ENCODE data around the gene GLIS1.

Gene GLIS1

DNA sequence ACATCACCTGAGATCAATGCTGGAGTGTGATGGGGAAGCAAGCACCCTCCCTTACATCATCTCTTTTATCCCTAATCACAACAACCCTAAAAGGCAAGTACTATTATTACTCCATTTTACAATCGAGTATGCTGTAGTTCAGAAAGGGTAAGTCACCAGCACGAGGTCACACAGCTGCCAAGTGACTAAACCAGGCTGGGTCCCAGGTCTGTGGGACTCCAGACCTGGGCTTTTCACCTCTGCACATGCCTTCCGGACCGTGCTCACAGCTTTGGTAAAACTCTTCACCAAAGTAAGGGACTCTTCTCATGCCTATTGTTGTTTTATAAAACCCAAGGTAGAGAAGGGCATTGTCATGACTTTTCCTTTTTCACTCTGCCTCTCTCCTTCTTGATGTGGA is 148.9 kb downstream of the GLIS1 start:
- H3K4me1 ChIP-seq (ENCODE audit: insufficient read depth, low read length): peaks cover 7% of the 10 kb centered on the region
- ATAC-seq (ENCODE audit: insufficient read depth, low read depth): no peak
- TF ChIP-seq EZH2 (IDR thresholded peaks at IDR 0.05; ENCODE audit: borderline replicate concordance, low read depth, low read length, severe bottlenecking): no peak
- TF ChIP-seq, protein P1, sequence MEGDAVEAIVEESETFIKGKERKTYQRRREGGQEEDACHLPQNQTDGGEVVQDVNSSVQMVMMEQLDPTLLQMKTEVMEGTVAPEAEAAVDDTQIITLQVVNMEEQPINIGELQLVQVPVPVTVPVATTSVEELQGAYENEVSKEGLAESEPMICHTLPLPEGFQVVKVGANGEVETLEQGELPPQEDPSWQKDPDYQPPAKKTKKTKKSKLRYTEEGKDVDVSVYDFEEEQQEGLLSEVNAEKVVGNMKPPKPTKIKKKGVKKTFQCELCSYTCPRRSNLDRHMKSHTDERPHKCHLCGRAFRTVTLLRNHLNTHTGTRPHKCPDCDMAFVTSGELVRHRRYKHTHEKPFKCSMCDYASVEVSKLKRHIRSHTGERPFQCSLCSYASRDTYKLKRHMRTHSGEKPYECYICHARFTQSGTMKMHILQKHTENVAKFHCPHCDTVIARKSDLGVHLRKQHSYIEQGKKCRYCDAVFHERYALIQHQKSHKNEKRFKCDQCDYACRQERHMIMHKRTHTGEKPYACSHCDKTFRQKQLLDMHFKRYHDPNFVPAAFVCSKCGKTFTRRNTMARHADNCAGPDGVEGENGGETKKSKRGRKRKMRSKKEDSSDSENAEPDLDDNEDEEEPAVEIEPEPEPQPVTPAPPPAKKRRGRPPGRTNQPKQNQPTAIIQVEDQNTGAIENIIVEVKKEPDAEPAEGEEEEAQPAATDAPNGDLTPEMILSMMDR (IDR thresholded peaks at IDR 0.05; ENCODE audit: borderline replicate concordance, extremely low read depth, low read length, poor library complexity, severe bottlenecking): no peak
- no peaks in the 10 kb centered on the region for H3K9me3 ChIP-seq (ENCODE audit: insufficient read depth, low read length, severe bottlenecking)
- no peaks in the 10 kb centered on the region for H3K36me3 ChIP-seq (ENCODE audit: insufficient read depth, low read length)
- H3K4me3 ChIP-seq (ENCODE audit: low read depth in 1 of 2, low read length in 2 of 2): no peak overlapping the region
- H3K79me2 ChIP-seq (ENCODE audit: insufficient read depth, low read length): no peaks in the 10 kb centered on the region
- H3K9ac ChIP-seq (ENCODE audit: low read depth, low read length): no peak overlapping the region
- 0 out of 2 replicates have a peak, but pooled peaks cover 4% of the 10 kb centered on the region for H4K20me1 ChIP-seq (ENCODE audit: insufficient read depth, low read length)
- DNase-seq: no peak
- no peak overlapping the region for H2AFZ ChIP-seq (ENCODE audit: low read depth, low read length)
- no peak overlapping the region for H3K27ac ChIP-seq (ENCODE audit: low read length)
- H3K4me2 ChIP-seq (ENCODE audit: insufficient read depth, low read length): no peak overlapping the region
- H3K27me3 ChIP-seq (ENCODE audit: insufficient read depth, low read length, poor library complexity): no peaks in the 10 kb centered on the region

DNA sequence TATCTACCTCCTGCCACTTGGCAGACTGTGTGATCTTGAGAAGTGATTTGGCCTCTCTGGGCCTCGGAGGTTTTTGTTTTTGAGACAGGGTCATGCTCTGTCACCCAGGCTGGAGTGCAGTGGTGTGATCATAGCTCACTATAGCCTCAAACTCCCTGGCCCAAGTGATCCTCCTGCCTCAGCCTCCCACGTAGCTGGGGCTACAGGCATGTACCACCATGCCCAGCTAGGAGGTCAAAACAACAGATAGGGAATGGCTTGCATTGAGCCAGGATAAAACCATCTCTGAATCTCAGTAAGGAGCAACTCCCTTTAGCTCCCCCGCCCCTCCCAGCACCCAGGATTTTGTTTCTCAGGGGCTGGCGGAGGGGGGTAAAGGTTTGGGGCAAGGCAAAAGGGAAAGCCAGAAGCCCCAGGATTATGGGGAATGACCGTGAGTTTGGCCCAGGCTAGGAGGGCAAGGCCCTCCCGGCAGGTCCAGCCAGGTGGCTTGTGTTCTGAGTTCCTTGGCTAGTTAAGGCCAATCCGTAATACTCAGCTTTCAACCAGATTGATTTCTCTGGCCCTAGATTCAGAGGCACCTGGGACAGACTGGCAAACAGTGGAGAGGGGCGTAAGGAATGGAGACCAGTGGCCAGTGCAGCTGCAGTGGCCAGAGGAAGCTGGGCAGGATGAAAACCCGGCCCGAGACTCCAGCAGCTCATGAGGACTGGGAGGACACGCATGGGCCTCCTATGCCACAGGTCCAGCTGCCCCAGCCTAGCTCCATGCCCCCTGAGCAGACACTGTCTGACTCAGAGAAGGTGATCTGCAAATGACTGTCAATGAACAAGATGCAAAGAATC is 149.7 kb downstream of the GLIS1 start:
- H3K27ac ChIP-seq (ENCODE audit: low read length): no peak overlapping the region
- peaks cover 13% of the 10 kb centered on the region for H3K4me1 ChIP-seq (ENCODE audit: insufficient read depth, low read length)
- H2AFZ ChIP-seq (ENCODE audit: low read depth, low read length): no peak overlapping the region
- DNase-seq (no peak), ATAC-seq (ENCODE audit: insufficient read depth, low read depth) (no peak)
- H3K79me2 ChIP-seq (ENCODE audit: insufficient read depth, low read length): no peaks in the 10 kb centered on the region
- H3K27me3 ChIP-seq (ENCODE audit: insufficient read depth, low read length, poor library complexity): no peaks in the 10 kb centered on the region
- no peaks in the 10 kb centered on the region for H3K9me3 ChIP-seq (ENCODE audit: insufficient read depth, low read length, severe bottlenecking)
- no peaks in the 10 kb centered on the region for H3K36me3 ChIP-seq (ENCODE audit: insufficient read depth, low read length)
- 0 out of 2 replicates have a peak, but pooled peaks cover 4% of the 10 kb centered on the region for H4K20me1 ChIP-seq (ENCODE audit: insufficient read depth, low read length)
- H3K9ac ChIP-seq (ENCODE audit: low read depth, low read length): no peak overlapping the region
- no peak for TF ChIP-seq EZH2 (IDR thresholded peaks at IDR 0.05; ENCODE audit: borderline replicate concordance, low read depth, low read length, severe bottlenecking)
- TF ChIP-seq, protein P1 (IDR thresholded peaks at IDR 0.05; ENCODE audit: borderline replicate concordance, extremely low read depth, low read length, poor library complexity, severe bottlenecking): no peak
- H3K4me3 ChIP-seq (ENCODE audit: low read depth in 1 of 2, low read length in 2 of 2): no peak overlapping the region
- no peak overlapping the region for H3K4me2 ChIP-seq (ENCODE audit: insufficient read depth, low read length)

DNA sequence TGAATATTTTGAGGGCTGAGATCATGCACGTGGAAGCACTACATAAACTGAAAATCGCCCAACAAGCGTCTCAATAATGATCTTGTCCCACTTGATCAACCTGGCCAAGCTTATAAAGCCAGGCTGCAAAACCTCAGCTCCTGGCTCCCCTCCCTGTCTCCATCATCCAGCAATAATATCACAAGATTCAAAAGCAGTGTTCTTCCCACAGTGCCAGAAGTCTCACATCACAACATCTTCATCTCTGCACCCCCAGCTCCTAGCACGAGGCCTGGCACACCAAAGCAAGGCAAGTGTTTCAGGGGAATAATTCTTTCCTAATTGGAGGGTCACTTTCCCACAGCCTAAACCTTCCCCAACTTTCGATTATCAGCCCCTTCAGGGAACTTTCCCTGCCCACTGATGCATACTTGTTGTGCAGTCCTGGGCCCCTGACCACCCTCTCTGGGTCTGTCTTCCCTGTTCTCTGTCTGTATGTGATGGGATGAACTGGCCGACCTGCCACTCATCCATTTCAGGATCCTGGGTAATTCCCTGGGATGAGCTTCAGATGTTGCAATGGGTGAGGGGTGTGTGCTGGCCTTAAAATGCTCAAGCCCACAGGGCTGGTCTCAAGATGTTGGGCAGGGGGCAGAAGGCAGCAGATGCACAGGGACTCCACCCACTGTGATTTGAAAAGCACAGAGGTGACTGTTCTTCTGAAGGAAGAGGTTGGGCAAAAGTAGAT is 150.7 kb downstream of the GLIS1 start:
- Histone ChIP-seq H3K4me3 (ENCODE audit: low read depth in 1 of 2, low read length in 2 of 2) (no peak overlapping the region), H3K9ac (ENCODE audit: low read depth, low read length) (no peak overlapping the region), H3K4me2 (ENCODE audit: insufficient read depth, low read length) (no peak overlapping the region), H3K36me3 (ENCODE audit: insufficient read depth, low read length) (no peaks in the 10 kb centered on the region), H3K4me1 (ENCODE audit: insufficient read depth, low read length) (peaks cover 13% of the 10 kb centered on the region), H2AFZ (ENCODE audit: low read depth, low read length) (no peak overlapping the region), H3K27ac (ENCODE audit: low read length) (no peak overlapping the region), H3K27me3 (ENCODE audit: insufficient read depth, low read length, poor library complexity) (no peaks in the 10 kb centered on the region), H3K79me2 (ENCODE audit: insufficient read depth, low read length) (no peaks in the 10 kb centered on the region), H3K9me3 (ENCODE audit: insufficient read depth, low read length, severe bottlenecking) (no peaks in the 10 kb centered on the region), H4K20me1 (ENCODE audit: insufficient read depth, low read length) (0 out of 2 replicates have a peak, but pooled peaks cover 4% of the 10 kb centered on the region)
- no peak for ATAC-seq (ENCODE audit: insufficient read depth, low read depth)
- DNase-seq: no peak
- TF ChIP-seq EZH2 (IDR thresholded peaks at IDR 0.05; ENCODE audit: borderline replicate concordance, low read depth, low read length, severe bottlenecking): no peak
- TF ChIP-seq, protein P1 (IDR thresholded peaks at IDR 0.05; ENCODE audit: borderline replicate concordance, extremely low read depth, low read length, poor library complexity, severe bottlenecking): no peak

Data from DND-41 (cell line).